ENCODE data around the gene ADGRA1. TPM values are rescaled to one million over a fixed set of nuclear protein-coding genes. Genes with fewer than 3 reads are reported as not detected.

The ADGRA1 gene
- total RNA-seq, 4 donors from 2014 or later, result 0.13 to 0.40 (median 0.29) TPM

DNA sequence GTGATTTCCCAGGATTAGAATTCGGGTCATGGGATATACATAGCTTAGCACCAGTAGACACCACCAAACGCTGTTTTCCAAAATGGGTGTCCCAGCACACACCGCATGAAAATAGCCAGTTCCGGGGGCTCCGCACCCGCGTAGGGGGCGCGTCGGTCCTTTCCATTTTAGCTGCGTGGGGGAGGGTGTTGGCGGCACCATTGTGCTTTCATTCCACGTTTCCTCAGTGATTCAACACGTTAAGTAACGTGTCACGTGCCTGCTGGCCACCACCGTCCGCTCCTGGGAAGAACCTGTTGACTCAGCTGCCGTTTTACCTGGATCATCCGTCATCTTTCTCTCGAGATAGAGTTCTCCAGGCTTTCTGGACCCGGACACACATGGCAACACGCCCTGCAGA is 25.6 kb upstream of the ADGRA1 start:
- no peak overlapping the region for H3K27ac ChIP-seq
- no peaks in the 10 kb centered on the region for H3K27me3 ChIP-seq
- no peaks in the 10 kb centered on the region for H3K4me1 ChIP-seq
- no peak overlapping the region for H3K4me3 ChIP-seq (replicated peaks in 1 of 3)
- 90 to 94% methylated on average over 23 of the region's 23 CpGs for WGBS, 2 donors
- DNase-seq, result no peak
- intact Hi-C loops (cut with DNase I), result no loop called here
- no peaks in the 10 kb centered on the region for H3K9me3 ChIP-seq
- H3K36me3 ChIP-seq, result no peaks in the 10 kb centered on the region
- TF ChIP-seq POLR2A (IDR thresholded peaks at IDR 0.05), result no peak
- no peak for TF ChIP-seq CTCF (IDR thresholded peaks at IDR 0.05)

DNA sequence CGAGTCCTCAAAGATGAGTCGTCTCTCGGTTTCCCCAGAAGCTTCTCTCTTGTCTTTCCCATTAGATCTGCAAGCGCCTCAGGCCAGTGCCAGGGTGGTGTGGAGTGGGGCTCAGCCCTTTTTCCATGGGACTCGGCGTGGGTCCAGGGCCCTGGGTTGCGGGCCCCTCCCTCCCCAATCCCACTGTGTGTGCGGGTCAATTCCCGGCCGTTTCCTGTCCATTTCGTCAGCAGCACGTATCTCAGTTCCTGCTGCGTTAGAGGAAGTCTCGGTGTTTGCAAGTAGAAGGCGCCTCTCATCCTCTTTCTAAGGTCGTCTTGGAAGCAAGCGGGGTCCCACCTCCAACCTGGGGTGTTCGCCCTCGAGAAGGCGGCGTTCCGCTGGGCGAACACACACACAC is 25.1 kb upstream of the ADGRA1 start:
- H3K4me3 ChIP-seq (replicated peaks in 1 of 3), result no peak overlapping the region
- H3K27me3 ChIP-seq, result no peaks in the 10 kb centered on the region
- no peaks in the 10 kb centered on the region for H3K9me3 ChIP-seq
- no peak overlapping the region for H3K27ac ChIP-seq
- no peak for DNase-seq
- H3K36me3 ChIP-seq, result no peaks in the 10 kb centered on the region
- H3K4me1 ChIP-seq, result no peaks in the 10 kb centered on the region
- intact Hi-C loops (cut with DNase I), result no loop called here
- TF ChIP-seq POLR2A (IDR thresholded peaks at IDR 0.05), result no peak
- TF ChIP-seq CTCF (IDR thresholded peaks at IDR 0.05), result no peak
- 64 to 65% methylated on average over 22 to 23 of the region's 23 CpGs for WGBS, 2 donors

- no peaks in the 10 kb centered on the region for H3K27me3 ChIP-seq
- no peaks in the 10 kb centered on the region for H3K4me1 ChIP-seq
- no peak for DNase-seq
- intact Hi-C loops (cut with DNase I), result no loop called here
- 63 to 71% methylated on average over 20 to 23 of the region's 26 CpGs for WGBS, 2 donors
- no peaks in the 10 kb centered on the region for H3K36me3 ChIP-seq
- no peaks in the 10 kb centered on the region for H3K9me3 ChIP-seq
- H3K27ac ChIP-seq, result no peak overlapping the region
- H3K4me3 ChIP-seq (replicated peaks in 1 of 3), result no peak overlapping the region
- TF ChIP-seq CTCF (IDR thresholded peaks at IDR 0.05), result no peak
- TF ChIP-seq POLR2A (IDR thresholded peaks at IDR 0.05), result no peak
These were observed 20.3 kb upstream of the ADGRA1 start for GRCh38 chr10:133067149-133068105.

- 79 to 83% methylated on average over 6 to 13 of the region's 24 CpGs for WGBS, 2 donors
These were observed 19.4 kb upstream of the ADGRA1 start for GRCh38 chr10:133068111-133069032.

More at GRCh38 chr10:133068111-133069032, 19.4 kb upstream of the ADGRA1 start:
- H3K4me3 ChIP-seq (replicated peaks in 1 of 3), result no peak overlapping the region
- no peak overlapping the region for H3K27ac ChIP-seq
- H3K27me3 ChIP-seq, result no peaks in the 10 kb centered on the region
- H3K36me3 ChIP-seq, result no peaks in the 10 kb centered on the region
- H3K9me3 ChIP-seq, result no peaks in the 10 kb centered on the region
- intact Hi-C loops (cut with DNase I), result no loop called here
- H3K4me1 ChIP-seq, result no peaks in the 10 kb centered on the region
- no peak for DNase-seq
- TF ChIP-seq CTCF (IDR thresholded peaks at IDR 0.05), result no peak
- TF ChIP-seq POLR2A (IDR thresholded peaks at IDR 0.05), result no peak
